Stimulated activated CD8-positive, alpha-beta memory T cell treated with anti-CD3 and anti-CD28 coated beads, Interleukin-15, amount 100 ng/mL, for 24 hours (primary cell): ENCODE results near the gene ENHO.
A peak's percentile ranks its signal among the peaks of the same experiment; 100 is the strongest.
"Not testable (repeated sequence)": the region's sequence is repeated elsewhere in the genome, so short reads cannot be mapped to it uniquely, and the experiment has no call there.

Experiments
- DNase-seq: peaks from one replicate; pipeline ENCODE4 v3.0.0-alpha.2; 2020; ENCODE audit warnings: low read depth

Gene ENHO

GRCh38 chr9:34555500-34555899, 32.7 kb upstream of the ENHO start:
- no peak for DNase-seq

GRCh38 chr9:34555002-34555348, 32.2 kb upstream of the ENHO start:
- DNase-seq, result no peak

GRCh38 chr9:34554211-34555001, 31.6 kb upstream of the ENHO start:
- no peak for DNase-seq

- DNase-seq, result no peak
Measured at GRCh38 chr9:34553511-34554021, 30.8 kb upstream of the ENHO start.

GRCh38 chr9:34552986-34553385, 30.2 kb upstream of the ENHO start:
- no peak for DNase-seq

- DNase-seq, result no peak
Measured at GRCh38 chr9:34552606-34552981, 29.8 kb upstream of the ENHO start.

GRCh38 chr9:34551751-34552605, 29.2 kb upstream of the ENHO start:
- DNase-seq, result no peak

- DNase-seq, result no peak
Measured at GRCh38 chr9:34550681-34551270, 28.0 kb upstream of the ENHO start.

- no peak for DNase-seq
Measured at GRCh38 chr9:34550016-34550680, 27.4 kb upstream of the ENHO start.

GRCh38 chr9:34549407-34549732, 26.6 kb upstream of the ENHO start:
- no peak for DNase-seq

- DNase-seq, result no peak
Measured at GRCh38 chr9:34547960-34548611, 25.3 kb upstream of the ENHO start.

- DNase-seq, result peak; percentile 23
Measured at GRCh38 chr9:34546834-34547827, 24.3 kb upstream of the ENHO start.

- no peak for DNase-seq
Measured at GRCh38 chr9:34546102-34546833, 23.5 kb upstream of the ENHO start.

- no peak for DNase-seq
Measured at GRCh38 chr9:34545497-34545896, 22.7 kb upstream of the ENHO start.

- DNase-seq, result no peak
Measured at GRCh38 chr9:34544035-34544434, 21.2 kb upstream of the ENHO start.

GRCh38 chr9:34541540-34541939, 18.8 kb upstream of the ENHO start:
- no peak for DNase-seq

GRCh38 chr9:34540827-34541226, 18.0 kb upstream of the ENHO start:
- DNase-seq, result no peak

GRCh38 chr9:34536685-34537084, 13.9 kb upstream of the ENHO start:
- no peak for DNase-seq

GRCh38 chr9:34532041-34532440, 9.3 kb upstream of the ENHO start:
- DNase-seq, result not testable (repeated sequence)

- no peak for DNase-seq
Measured at GRCh38 chr9:34526026-34526425, 3.2 kb upstream of the ENHO start.
